Astrocyte (in vitro differentiated cells and primary cell): ENCODE measurements around the gene PPP1R7.

ENCODE experiments used
- EZH2 ChIP-seq: IDR thresholded peaks from 2 replicates; pipeline ENCODE4 v1.6.1; 2012; ENCODE audit warnings: mild to moderate bottlenecking, low read length, inconsistent platforms; ENCODE audit not compliant: insufficient read depth
- TF ChIP-seq, protein P1 (sequence below): IDR thresholded peaks from 2 replicates; pipeline ENCODE4 v1.5.1; 2011; ENCODE audit warnings: low read depth, mild to moderate bottlenecking, inconsistent platforms, low read length, moderate library complexity; ENCODE audit not compliant: insufficient read depth

DNA sequence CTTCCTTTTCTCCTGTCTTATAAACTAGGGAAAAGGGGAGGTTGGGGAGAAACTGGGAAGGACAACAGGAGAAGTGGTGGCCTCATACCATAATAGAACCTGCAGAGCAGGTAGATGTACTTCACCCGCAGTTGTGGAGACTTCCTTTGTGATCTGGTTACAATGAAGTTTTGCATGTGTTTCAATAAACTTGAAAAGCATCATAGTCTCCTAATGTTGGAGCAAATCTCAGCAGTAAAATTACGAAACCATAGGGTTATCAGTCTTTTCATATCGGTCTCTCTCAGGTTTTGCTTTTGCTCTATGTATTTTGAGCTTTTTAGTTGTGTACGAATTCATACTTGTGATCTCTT lies 68.7 kb downstream of the PPP1R7 start:
- TF ChIP-seq, protein P1, sequence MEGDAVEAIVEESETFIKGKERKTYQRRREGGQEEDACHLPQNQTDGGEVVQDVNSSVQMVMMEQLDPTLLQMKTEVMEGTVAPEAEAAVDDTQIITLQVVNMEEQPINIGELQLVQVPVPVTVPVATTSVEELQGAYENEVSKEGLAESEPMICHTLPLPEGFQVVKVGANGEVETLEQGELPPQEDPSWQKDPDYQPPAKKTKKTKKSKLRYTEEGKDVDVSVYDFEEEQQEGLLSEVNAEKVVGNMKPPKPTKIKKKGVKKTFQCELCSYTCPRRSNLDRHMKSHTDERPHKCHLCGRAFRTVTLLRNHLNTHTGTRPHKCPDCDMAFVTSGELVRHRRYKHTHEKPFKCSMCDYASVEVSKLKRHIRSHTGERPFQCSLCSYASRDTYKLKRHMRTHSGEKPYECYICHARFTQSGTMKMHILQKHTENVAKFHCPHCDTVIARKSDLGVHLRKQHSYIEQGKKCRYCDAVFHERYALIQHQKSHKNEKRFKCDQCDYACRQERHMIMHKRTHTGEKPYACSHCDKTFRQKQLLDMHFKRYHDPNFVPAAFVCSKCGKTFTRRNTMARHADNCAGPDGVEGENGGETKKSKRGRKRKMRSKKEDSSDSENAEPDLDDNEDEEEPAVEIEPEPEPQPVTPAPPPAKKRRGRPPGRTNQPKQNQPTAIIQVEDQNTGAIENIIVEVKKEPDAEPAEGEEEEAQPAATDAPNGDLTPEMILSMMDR, result no peak
- no peak for TF ChIP-seq EZH2
